Endodermal cell (in vitro differentiated cells): ENCODE results near the gene ADGRG6. TPM values are rescaled to one million over a fixed set of nuclear protein-coding genes. Genes with fewer than 3 reads are reported as not detected.

ENCODE experiments used
- DNase-seq: peaks from one replicate; pipeline ENCODE4 v3.0.0-alpha.2; 2017
- H3K27ac ChIP-seq: 2 replicates; pipeline ENCODE4 v1.5.1; 2013; ENCODE audit warnings: mild to moderate bottlenecking, low read depth, low read length, moderate library complexity
- H3K27me3 ChIP-seq: 2 replicates; pipeline ENCODE4 v1.6.1; 2013; ENCODE audit warnings: mild to moderate bottlenecking, low read length, moderate library complexity; ENCODE audit not compliant: insufficient read depth, control insufficient read depth, poor library complexity, severe bottlenecking
- H3K36me3 ChIP-seq: 2 replicates; pipeline ENCODE4 v1.7.0; 2013; ENCODE audit warnings: mild to moderate bottlenecking, low read length, moderate library complexity; ENCODE audit not compliant: control insufficient read depth, insufficient read depth
- H3K4me1 ChIP-seq: one replicate; pipeline ENCODE4 v1.7.0; 2013; ENCODE audit warnings: low read length; ENCODE audit not compliant: control insufficient read depth, insufficient read depth
- H3K4me3 ChIP-seq: 2 replicates; pipeline ENCODE4 v1.5.1; 2013; ENCODE audit warnings: mild to moderate bottlenecking, low read length, moderate library complexity
- H3K9ac ChIP-seq: 2 replicates; pipeline ENCODE4 v1.6.1; 2013; ENCODE audit warnings: mild to moderate bottlenecking, low read length, moderate library complexity; ENCODE audit not compliant: poor library complexity, severe bottlenecking; ENCODE audit errors: extremely low read depth
- H3K9me3 ChIP-seq: 2 replicates; pipeline ENCODE4 v1.6.1; 2013; ENCODE audit warnings: mild to moderate bottlenecking, low read length, moderate library complexity; ENCODE audit not compliant: control insufficient read depth
- H3K27ac Mint-ChIP-seq: 2 replicates; pipeline ENCODE4 v1.8.0; 2020; ENCODE audit warnings: mixed read lengths
- H3K27me3 Mint-ChIP-seq: 2 replicates; pipeline ENCODE4 v1.8.0; 2021; ENCODE audit warnings: mild to moderate bottlenecking, mixed read lengths; ENCODE audit not compliant: insufficient read depth
- H3K36me3 Mint-ChIP-seq: 2 replicates; pipeline ENCODE4 v1.8.0; 2020; ENCODE audit warnings: low read depth, mixed read lengths
- H3K4me1 Mint-ChIP-seq: 2 replicates; pipeline ENCODE4 v1.8.0; 2020; ENCODE audit warnings: mixed read lengths
- H3K4me3 Mint-ChIP-seq: 2 replicates; pipeline ENCODE4 v1.8.0; 2020; ENCODE audit warnings: mild to moderate bottlenecking, moderate library complexity, mixed read lengths
- H3K9me3 Mint-ChIP-seq: 2 replicates; pipeline ENCODE4 v1.8.0; 2020; ENCODE audit warnings: mild to moderate bottlenecking, mixed read lengths
- CTCF ChIP-seq: fragments of 200-600 bp; sonication (generic); conservative IDR thresholded peaks from 2 replicates; pipeline ENCODE4 v1.5.0; 2021; ENCODE audit warnings: antibody characterized with exemption, mild to moderate bottlenecking
- WGBS, 2 experiments: methylation state at CpG; one replicate each; pipeline versions ENCODE4 v1.1.5 to v1.1.7; 2013; ENCODE audit warnings: missing lambda C conversion rate in 2 of 2, mixed read lengths in 1 of 2; ENCODE audit not compliant: insufficient coverage in 1 of 2, insufficient read length in 1 of 2; 5-methylcytosine and 5-hydroxymethylcytosine counted together
- total RNA-seq, 2 donors: library from RNA; stranded (reverse); fragmentation: NEBNext Ultra II Directional in 1 of 2; extraction: Animal tissue kit (Norgen Biotek cat#: 25700) in 1 of 2; gene quantifications; 2 replicates in 1 of 2; 3 replicates in 1 of 2; pipeline ENCODE4 v1.2.1, GENCODE V29; 2021

The ADGRG6 gene
- total RNA-seq, 2 donors from 2014 or later = 20.4 to 26.8 TPM

GRCh38 chr6:142367061-142367460 is 65.3 kb downstream of the ADGRG6 start:
- Mint-ChIP-seq H3K4me3 (no peak overlapping the region), H3K9me3 (no peaks in the 10 kb centered on the region), H3K4me1 (no peaks in the 10 kb centered on the region), H3K27me3 (no peaks in the 10 kb centered on the region), H3K36me3 (no peaks in the 10 kb centered on the region), H3K27ac (no peak overlapping the region)
- Histone ChIP-seq H3K9ac (no peak overlapping the region), H3K4me3 (no peak overlapping the region), H3K36me3 (no peaks in the 10 kb centered on the region), H3K27me3 (no peaks in the 10 kb centered on the region), H3K4me1 (no peaks in the 10 kb centered on the region), H3K27ac (no peak overlapping the region), H3K9me3 (no peaks in the 10 kb centered on the region)
- 97 to 100% methylated on average over 1 to 3 of the region's 3 CpGs for WGBS, 2 experiments
- TF ChIP-seq CTCF = no peak
- no peak for DNase-seq

DNA sequence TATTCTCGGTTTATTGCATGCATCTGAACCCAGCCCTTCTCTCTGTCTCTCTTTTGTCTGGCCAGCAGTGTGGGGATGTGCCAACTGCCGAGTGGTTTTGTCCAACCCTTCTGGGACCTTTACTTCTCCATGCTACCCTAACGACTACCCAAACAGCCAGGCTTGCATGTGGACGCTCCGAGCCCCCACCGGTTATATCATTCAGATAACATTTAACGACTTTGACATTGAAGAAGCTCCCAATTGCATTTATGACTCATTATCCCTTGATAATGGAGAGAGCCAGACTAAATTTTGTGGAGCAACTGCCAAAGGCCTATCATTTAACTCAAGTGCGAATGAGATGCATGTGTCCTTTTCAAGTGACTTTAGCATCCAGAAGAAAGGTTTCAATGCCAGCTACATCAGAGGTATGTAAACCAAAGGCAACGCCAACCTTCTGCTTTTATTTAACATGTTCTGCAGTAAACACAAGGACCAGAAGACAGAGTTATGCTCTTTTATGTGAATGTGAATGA is 65.8 kb downstream of the ADGRG6 start:
- Mint-ChIP-seq H3K36me3 (no peaks in the 10 kb centered on the region), H3K9me3 (no peaks in the 10 kb centered on the region), H3K4me1 (peaks cover 4% of the 10 kb centered on the region), H3K27me3 (no peaks in the 10 kb centered on the region), H3K4me3 (no peak overlapping the region), H3K27ac (no peak overlapping the region)
- Histone ChIP-seq H3K9me3 (no peaks in the 10 kb centered on the region), H3K36me3 (no peaks in the 10 kb centered on the region), H3K9ac (no peak overlapping the region), H3K4me3 (no peak overlapping the region), H3K27me3 (no peaks in the 10 kb centered on the region), H3K27ac (no peak overlapping the region), H3K4me1 (no peaks in the 10 kb centered on the region)
- no peak for DNase-seq
- WGBS, 2 experiments = 86 to 89% methylated on average over 6 to 9 of the region's 9 CpGs
- TF ChIP-seq CTCF = no peak

DNA sequence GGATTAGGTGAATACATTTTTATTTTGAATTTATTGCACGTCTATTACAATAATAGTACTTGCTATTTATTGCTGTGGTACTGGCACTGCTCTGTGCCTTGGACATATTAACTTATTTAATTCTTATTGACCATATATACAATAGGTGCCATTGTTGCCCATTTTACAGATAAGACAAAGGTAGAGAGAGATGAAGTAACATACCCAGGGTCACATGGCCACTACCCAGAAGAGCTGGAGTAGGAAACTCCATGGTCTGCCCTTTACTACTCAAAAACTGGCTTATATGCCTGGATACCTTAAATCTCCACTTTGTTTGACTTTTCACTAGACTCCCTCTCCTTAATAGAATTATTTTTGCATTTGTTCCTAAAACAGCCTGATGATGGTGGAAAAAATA is 67.5 kb downstream of the ADGRG6 start:
- Mint-ChIP-seq H3K4me1 (peaks cover 9% of the 10 kb centered on the region), H3K27me3 (no peaks in the 10 kb centered on the region), H3K9me3 (no peaks in the 10 kb centered on the region), H3K36me3 (no peaks in the 10 kb centered on the region), H3K4me3 (no peak overlapping the region), H3K27ac (no peak overlapping the region)
- Histone ChIP-seq H3K9ac (no peak overlapping the region), H3K27ac (no peak overlapping the region), H3K27me3 (no peaks in the 10 kb centered on the region), H3K36me3 (no peaks in the 10 kb centered on the region), H3K9me3 (no peaks in the 10 kb centered on the region), H3K4me1 (peaks cover 2% of the 10 kb centered on the region), H3K4me3 (no peak overlapping the region)
- WGBS, 2 experiments = 100% methylated on average over 1 of the region's 1 CpG; no CpG with 5 or more reads in 1 of the 2 experiments
- TF ChIP-seq CTCF = no peak
- no peak for DNase-seq
